Measurements from ENCODE around the gene GK. TPM values are rescaled to one million over a fixed set of nuclear protein-coding genes. Genes with fewer than 3 reads are reported as not detected.
"Not testable (repeated sequence)": the region's sequence is repeated elsewhere in the genome, so short reads cannot be mapped to it uniquely, and the experiment has no call there.

Gene GK
- total RNA-seq, 1 donor from 2014 or later, result 12.3 TPM

- H3K27me3 ChIP-seq (ENCODE audit: low read depth), result no peaks in the 10 kb centered on the region
- no peaks in the 10 kb centered on the region for H3K4me1 ChIP-seq
- H3K9me3 ChIP-seq (replicated peaks), result no peaks in the 10 kb centered on the region
- DNase-seq, result no peak
- no peak for TF ChIP-seq CTCF (IDR thresholded peaks at IDR 0.05; ENCODE audit: borderline replicate concordance)
- no peak overlapping the region for H3K27ac ChIP-seq (replicated peaks)
- no peak overlapping the region for H3K4me3 ChIP-seq
- intact Hi-C loops (cut with micrococcal nuclease), result no loop called here
- H3K36me3 ChIP-seq, result no peaks in the 10 kb centered on the region
Observed at GRCh38 chrX:30741545-30741944, 88.3 kb downstream of the GK start.

GRCh38 chrX:30748342-30748960, 95.2 kb downstream of the GK start:
- no peak for DNase-seq
- Histone ChIP-seq H3K4me1 (no peaks in the 10 kb centered on the region), H3K36me3 (no peaks in the 10 kb centered on the region), H3K9me3 (replicated peaks) (no peaks in the 10 kb centered on the region), H3K27ac (replicated peaks) (no peak overlapping the region), H3K27me3 (ENCODE audit: low read depth) (no peaks in the 10 kb centered on the region), H3K4me3 (no peak overlapping the region)
- no peak for TF ChIP-seq CTCF (IDR thresholded peaks at IDR 0.05; ENCODE audit: borderline replicate concordance)
- intact Hi-C loops (cut with micrococcal nuclease), result no loop called here

GRCh38 chrX:30751497-30751896, 98.3 kb downstream of the GK start:
- no peak for TF ChIP-seq CTCF (IDR thresholded peaks at IDR 0.05; ENCODE audit: borderline replicate concordance)
- intact Hi-C loops (cut with micrococcal nuclease), result no loop called here
- H3K9me3 ChIP-seq (replicated peaks), result no peaks in the 10 kb centered on the region

GRCh38 chrX:30762755-30763154, 109.5 kb downstream of the GK start:
- intact Hi-C loops (cut with micrococcal nuclease), result no loop called here
- Histone ChIP-seq H3K9me3 (replicated peaks) (no peaks in the 10 kb centered on the region), H3K4me1 (no peaks in the 10 kb centered on the region), H3K27me3 (ENCODE audit: low read depth) (no peaks in the 10 kb centered on the region), H3K4me3 (no peak overlapping the region), H3K27ac (replicated peaks) (no peak overlapping the region), H3K36me3 (no peaks in the 10 kb centered on the region)
- TF ChIP-seq CTCF (IDR thresholded peaks at IDR 0.05; ENCODE audit: borderline replicate concordance), result no peak
- no peak for DNase-seq

More at GRCh38 chrX:30751497-30751896, 98.3 kb downstream of the GK start:
- Histone ChIP-seq H3K27me3 (ENCODE audit: low read depth) (no peaks in the 10 kb centered on the region), H3K4me1 (no peaks in the 10 kb centered on the region), H3K36me3 (no peaks in the 10 kb centered on the region), H3K27ac (replicated peaks) (no peak overlapping the region), H3K4me3 (no peak overlapping the region)
- DNase-seq, result no peak

GRCh38 chrX:30773764-30774163, 120.5 kb downstream of the GK start:
- DNase-seq; H3K36me3 ChIP-seq; H3K27me3 ChIP-seq (ENCODE audit: low read depth); H3K4me3 ChIP-seq; H3K4me1 ChIP-seq; H3K9me3 ChIP-seq (replicated peaks); intact Hi-C loops (cut with micrococcal nuclease); H3K27ac ChIP-seq (replicated peaks): not testable (repeated sequence)

- no peak for TF ChIP-seq CTCF (IDR thresholded peaks at IDR 0.05; ENCODE audit: borderline replicate concordance)
- Histone ChIP-seq H3K27me3 (ENCODE audit: low read depth) (no peaks in the 10 kb centered on the region), H3K4me1 (no peaks in the 10 kb centered on the region), H3K9me3 (replicated peaks) (no peaks in the 10 kb centered on the region), H3K36me3 (no peaks in the 10 kb centered on the region), H3K27ac (replicated peaks) (no peak overlapping the region), H3K4me3 (no peak overlapping the region)
- DNase-seq, result no peak
- intact Hi-C loops (cut with micrococcal nuclease), result no loop called here
Observed at GRCh38 chrX:30777575-30777974, 124.4 kb downstream of the GK start.
